H9 (cell line): ENCODE measurements around the gene CRYGN. TPM values are rescaled to one million over a fixed set of nuclear protein-coding genes. Genes with fewer than 3 reads are reported as not detected.

Experiments
- DNase-seq: peaks from one replicate; pipeline ENCODE4 v3.0.0-alpha.2; 2017
- H2AFZ ChIP-seq: one replicate; pipeline ENCODE4 v1.6.1; 2013; ENCODE audit warnings: mild to moderate bottlenecking, low read length, control low read depth, moderate library complexity
- H2AK5ac ChIP-seq: 2 replicates; pipeline ENCODE4 v1.6.1; 2013; ENCODE audit warnings: low read length, control low read depth, mixed read lengths; ENCODE audit not compliant: insufficient read length
- H2BK120ac ChIP-seq: one replicate; pipeline ENCODE4 v1.6.1; 2013; ENCODE audit warnings: low read depth, mild to moderate bottlenecking, low read length, control low read depth, inconsistent platforms; ENCODE audit not compliant: poor library complexity, severe bottlenecking
- H2BK12ac ChIP-seq: 2 replicates; pipeline ENCODE4 v1.6.1; 2013; ENCODE audit warnings: low read length, control low read depth, mixed read lengths, low read depth; ENCODE audit not compliant: insufficient read length
- H2BK15ac ChIP-seq: 2 replicates; pipeline ENCODE4 v1.6.1; 2013; ENCODE audit warnings: low read depth, low read length, control low read depth
- H2BK20ac ChIP-seq: one replicate; pipeline ENCODE4 v1.6.1; 2013; ENCODE audit warnings: low read depth, mild to moderate bottlenecking, low read length, control low read depth, inconsistent platforms; ENCODE audit not compliant: poor library complexity, severe bottlenecking
- H2BK5ac ChIP-seq: 2 replicates; pipeline ENCODE4 v1.6.1; 2013; ENCODE audit warnings: low read length, control low read depth, mixed read lengths; ENCODE audit not compliant: insufficient read length
- H3K14ac ChIP-seq: 2 replicates; pipeline ENCODE4 v1.6.1; 2013; ENCODE audit warnings: low read length, control low read depth; ENCODE audit not compliant: insufficient read depth
- H3K18ac ChIP-seq: 2 replicates; pipeline ENCODE4 v1.6.1; 2013; ENCODE audit warnings: low read depth, mild to moderate bottlenecking, mixed read lengths, low read length, control low read depth; ENCODE audit not compliant: insufficient read length
- H3K23ac ChIP-seq: 2 replicates; pipeline ENCODE4 v1.6.1; 2013; ENCODE audit warnings: low read length, control low read depth, mixed read lengths, low read depth; ENCODE audit not compliant: insufficient read length
- H3K23me2 ChIP-seq: 2 replicates; pipeline ENCODE4 v1.6.1; 2013; ENCODE audit warnings: low read depth, mild to moderate bottlenecking, mixed read lengths, low read length, control low read depth; ENCODE audit not compliant: insufficient read length, poor library complexity, severe bottlenecking
- H3K27ac ChIP-seq: 2 replicates; pipeline ENCODE4 v1.5.1; 2013; ENCODE audit warnings: low read length, control low read depth, mixed read lengths, low read depth; ENCODE audit not compliant: insufficient read length
- H3K27me3 ChIP-seq: 2 replicates; pipeline ENCODE4 v1.6.1; 2013; ENCODE audit warnings: low read length, control low read depth, inconsistent platforms; ENCODE audit not compliant: insufficient read depth
- H3K4ac ChIP-seq: 2 replicates; pipeline ENCODE4 v1.6.1; 2013; ENCODE audit warnings: low read depth, mild to moderate bottlenecking, control low read depth, inconsistent platforms, low read length, moderate library complexity
- H3K4me1 ChIP-seq: 2 replicates; pipeline ENCODE4 v1.6.1; 2013; ENCODE audit warnings: low read length, control low read depth, inconsistent platforms; ENCODE audit not compliant: insufficient read depth
- H3K4me2 ChIP-seq: 2 replicates; pipeline ENCODE4 v1.6.1; 2013; ENCODE audit warnings: low read length, control low read depth, mixed read lengths; ENCODE audit not compliant: insufficient read length, insufficient read depth
- H3K56ac ChIP-seq: 2 replicates; pipeline ENCODE4 v1.6.1; 2013; ENCODE audit warnings: low read depth, mild to moderate bottlenecking, mixed read lengths, low read length, control low read depth; ENCODE audit not compliant: insufficient read length
- H3K79me1 ChIP-seq: 2 replicates; pipeline ENCODE4 v1.6.1; 2013; ENCODE audit warnings: low read depth, mild to moderate bottlenecking, moderate library complexity, low read length, control low read depth, inconsistent platforms; ENCODE audit not compliant: insufficient read depth, poor library complexity, severe bottlenecking
- H3K79me2 ChIP-seq: 2 replicates; pipeline ENCODE4 v1.6.1; 2013; ENCODE audit warnings: low read length, control low read depth, inconsistent platforms; ENCODE audit not compliant: insufficient read depth
- H3K9ac ChIP-seq: 2 replicates; pipeline ENCODE4 v1.6.1; 2013; ENCODE audit warnings: low read length, control low read depth, mixed read lengths; ENCODE audit not compliant: insufficient read length; ENCODE audit errors: extremely low read depth
- H3K9me3 ChIP-seq: one replicate; pipeline ENCODE4 v1.6.1; 2013; ENCODE audit warnings: low read depth, low read length, inconsistent platforms; ENCODE audit not compliant: control insufficient read depth
- H3T11ph ChIP-seq: one replicate; pipeline ENCODE4 v1.6.1; 2013; ENCODE audit warnings: mild to moderate bottlenecking, low read length, control low read depth, inconsistent platforms
- H4K20me1 ChIP-seq: one replicate; pipeline ENCODE4 v1.6.1; 2013; ENCODE audit not compliant: control insufficient read depth, insufficient read length, insufficient read depth
- H4K5ac ChIP-seq: 2 replicates; pipeline ENCODE4 v1.6.1; 2013; ENCODE audit warnings: low read depth, mild to moderate bottlenecking, mixed read lengths, low read length, control low read depth; ENCODE audit not compliant: insufficient read length
- H4K8ac ChIP-seq: replicated peaks from 2 replicates; pipeline ENCODE4 v1.6.1; 2013; ENCODE audit warnings: low read length, control low read depth, mixed read lengths, low read depth; ENCODE audit not compliant: insufficient read length
- H4K91ac ChIP-seq: 2 replicates; pipeline ENCODE4 v1.6.1; 2013; ENCODE audit warnings: low read depth, mild to moderate bottlenecking, moderate library complexity, mixed read lengths, low read length, control low read depth; ENCODE audit not compliant: insufficient read length
- H3K27ac Mint-ChIP-seq, 3 experiments: 2 replicates in 2 of 3; 3 replicates in 1 of 3; pipeline ENCODE4 v1.8.0; 2020 to 2021; ENCODE audit warnings: mixed read lengths in 3 of 3, mild to moderate bottlenecking in 1 of 3, moderate library complexity in 1 of 3
- H3K27me3 Mint-ChIP-seq: 2 replicates; pipeline ENCODE4 v1.8.0; 2021; ENCODE audit warnings: low read depth, mild to moderate bottlenecking, moderate library complexity, mixed read lengths
- H3K36me3 Mint-ChIP-seq, 3 experiments: 2 replicates in 2 of 3; 3 replicates in 1 of 3; pipeline ENCODE4 v1.8.0; 2020 to 2021; ENCODE audit warnings: low read depth in 3 of 3, mixed read lengths in 3 of 3; ENCODE audit not compliant: insufficient read depth in 1 of 3
- H3K4me1 Mint-ChIP-seq, 2 experiments: 2 replicates each; pipeline ENCODE4 v1.8.0; 2020; ENCODE audit warnings: mixed read lengths in 2 of 2
- H3K4me3 Mint-ChIP-seq, 2 experiments: 2 replicates in 1 of 2; 3 replicates in 1 of 2; pipeline ENCODE4 v1.8.0; 2020 to 2021; ENCODE audit warnings: mild to moderate bottlenecking in 2 of 2, mixed read lengths in 2 of 2, moderate library complexity in 1 of 2
- H3K9me3 Mint-ChIP-seq, 2 experiments: 2 replicates in 1 of 2; 3 replicates in 1 of 2; pipeline ENCODE4 v1.8.0; 2020; ENCODE audit warnings: mild to moderate bottlenecking in 2 of 2, mixed read lengths in 2 of 2, moderate library complexity in 1 of 2
- CTCF ChIP-seq: fragments of 200-600 bp; sonication (generic); conservative IDR thresholded peaks from 3 replicates; pipeline ENCODE4 v1.8.0; 2021; ENCODE audit warnings: antibody characterized with exemption, mild to moderate bottlenecking
- WGBS: extraction: QIAGEN DNeasy Blood & Tissue Kit; methylation state at CpG from one replicate; pipeline ENCODE4 v1.1.7; 2013; ENCODE audit warnings: missing lambda C conversion rate, low lambda C conversion rate, mixed read lengths; ENCODE audit not compliant: insufficient read length; ENCODE audit errors: extremely low coverage; 5-methylcytosine and 5-hydroxymethylcytosine counted together
- total RNA-seq: library from RNA; stranded (reverse); gene quantifications from 2 replicates; pipeline ENCODE4 v1.2.1, GENCODE V29; 2021

The CRYGN gene
- total RNA-seq, 1 experiment from 2014 or later: 1.8 TPM

DNA sequence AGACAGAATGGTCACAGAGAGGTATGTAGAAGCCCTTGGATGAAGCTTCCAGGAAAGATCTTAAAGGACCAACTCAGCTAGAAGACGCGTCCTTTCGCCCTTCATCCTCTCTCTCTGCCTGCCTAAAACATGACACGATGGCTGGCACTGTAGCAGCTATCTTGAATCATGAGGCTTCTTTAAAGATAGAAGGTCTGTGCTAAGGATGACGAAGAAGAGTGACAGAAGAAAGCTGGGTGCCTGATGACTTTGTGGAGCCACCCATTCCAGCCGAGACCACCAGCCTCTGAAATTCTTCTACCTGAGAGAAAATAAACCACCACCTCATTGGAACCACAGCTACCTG, 55.6 kb downstream of the CRYGN start:
- no peak overlapping the region for H2AFZ ChIP-seq
- no peak overlapping the region for H2BK12ac ChIP-seq
- no peak overlapping the region for H3K56ac ChIP-seq
- no peak overlapping the region for H3T11ph ChIP-seq
- peaks cover 8% of the 10 kb centered on the region; the same call in 1 of the 2 replicates for H3K27me3 ChIP-seq
- Mint-ChIP-seq H3K4me3 (no peak overlapping the region), H3K4me1 (peaks cover 17 to 18% of the 10 kb centered on the region in 2 experiments), H3K27ac (no peak overlapping the region), H3K9me3 (no peaks in the 10 kb centered on the region), H3K27me3 (peaks cover 34% of the 10 kb centered on the region), H3K36me3 (peaks cover 4 to 7% (median 5%) of the 10 kb centered on the region in 3 experiments; a peak in 5 of 7 replicates)
- no peak overlapping the region for H3K4me2 ChIP-seq
- H2BK5ac ChIP-seq: no peak overlapping the region
- no peak overlapping the region for H3K27ac ChIP-seq
- no peak overlapping the region for H2BK20ac ChIP-seq
- H2BK120ac ChIP-seq: no peak overlapping the region
- no peaks in the 10 kb centered on the region for H3K79me1 ChIP-seq
- H3K9ac ChIP-seq: no peak overlapping the region
- no peak overlapping the region for H4K5ac ChIP-seq
- H3K14ac ChIP-seq: no peak overlapping the region
- no peaks in the 10 kb centered on the region for H3K79me2 ChIP-seq
- no peaks in the 10 kb centered on the region for H3K4me1 ChIP-seq
- no peak overlapping the region for H4K91ac ChIP-seq
- H3K23ac ChIP-seq: no peak overlapping the region
- no peak overlapping the region for H2AK5ac ChIP-seq
- WGBS: no CpG with 5 or more reads among the region's 6 CpGs
- no peak overlapping the region for H4K8ac ChIP-seq
- peaks cover 15% of the 10 kb centered on the region for H3K23me2 ChIP-seq
- TF ChIP-seq CTCF: no peak
- no peaks in the 10 kb centered on the region for H3K9me3 ChIP-seq
- no peak overlapping the region for H2BK15ac ChIP-seq
- no peak overlapping the region for H3K4ac ChIP-seq
- H4K20me1 ChIP-seq: peaks cover 1% of the 10 kb centered on the region
- no peak for DNase-seq
- no peak overlapping the region for H3K18ac ChIP-seq
